Keratinocyte (primary cell): ENCODE data around the gene RAB3IL1. TPM values are rescaled to one million over a fixed set of nuclear protein-coding genes. Genes with fewer than 3 reads are reported as not detected.

ENCODE experiments used
- DNase-seq: peaks from one replicate; pipeline ENCODE4 v3.0.0-alpha.2; 2011; ENCODE audit warnings: low read depth, missing footprints, low spot score
- FAIRE-seq: peaks from 2 replicates; lab custom pipeline; 2011; peaks lifted over from hg19 to GRCh38; lab: Jason Lieb, UNC
- H2AFZ ChIP-seq: 2 replicates; pipeline ENCODE4 v1.6.0; 2012; ENCODE audit warnings: low read length, control low read depth, inconsistent platforms; ENCODE audit not compliant: control insufficient read depth
- H3K27ac ChIP-seq: 2 replicates; pipeline ENCODE4 v1.5.1; 2011; ENCODE audit warnings: low read length; ENCODE audit not compliant: control insufficient read depth, insufficient read depth
- H3K27me3 ChIP-seq: 3 replicates; pipeline ENCODE4 v1.6.0; 2011; ENCODE audit warnings: low read length; ENCODE audit not compliant: control insufficient read depth, insufficient read depth; ENCODE audit errors: extremely low read depth
- H3K36me3 ChIP-seq, 2 experiments: 2 replicates in 1 of 2; 3 replicates in 1 of 2; pipeline ENCODE4 v1.5.1; 2011; ENCODE audit warnings: low read length in 2 of 2, mild to moderate bottlenecking in 1 of 2; ENCODE audit not compliant: control insufficient read depth in 2 of 2, insufficient read depth in 2 of 2; ENCODE audit errors: extremely low read depth in 1 of 2
- H3K4me1 ChIP-seq: 3 replicates; pipeline ENCODE4 v1.5.1; 2011; ENCODE audit warnings: low read length; ENCODE audit not compliant: control insufficient read depth, insufficient read depth; ENCODE audit errors: extremely low read depth
- H3K4me2 ChIP-seq: 3 replicates; pipeline ENCODE4 v1.6.0; 2011; ENCODE audit warnings: low read depth, low read length; ENCODE audit not compliant: control insufficient read depth, insufficient read depth; ENCODE audit errors: extremely low read depth
- H3K4me3 ChIP-seq, 3 experiments: fragments of 200-600 bp in 1 of 3; sonication (generic) in 1 of 3; 2 replicates in 2 of 3; 3 replicates in 1 of 3; pipeline ENCODE4 v1.5.1; 2011 to 2016; ENCODE audit warnings: low read length in 3 of 3, mild to moderate bottlenecking in 3 of 3, control low read depth in 2 of 3, inconsistent platforms in 1 of 3, low read depth in 1 of 3, mixed read lengths in 1 of 3, mixed run types in 1 of 3, moderate library complexity in 1 of 3; ENCODE audit not compliant: control insufficient read depth in 2 of 3, insufficient read depth in 2 of 3; ENCODE audit errors: extremely low read depth in 1 of 3
- H3K79me2 ChIP-seq: 2 replicates; pipeline ENCODE4 v1.6.0; 2012; ENCODE audit warnings: low read length; ENCODE audit not compliant: control insufficient read depth, insufficient read depth
- H3K9ac ChIP-seq: 3 replicates; pipeline ENCODE4 v1.6.0; 2011; ENCODE audit warnings: low read length; ENCODE audit not compliant: control insufficient read depth, insufficient read depth; ENCODE audit errors: extremely low read depth
- H3K9me1 ChIP-seq: 3 replicates; pipeline ENCODE4 v1.6.0; 2011; ENCODE audit warnings: low read length; ENCODE audit not compliant: control insufficient read depth, insufficient read depth; ENCODE audit errors: extremely low read depth
- H3K9me3 ChIP-seq: 2 replicates; pipeline ENCODE4 v1.5.1; 2012; ENCODE audit warnings: low read depth, low read length; ENCODE audit not compliant: control insufficient read depth
- H4K20me1 ChIP-seq: 3 replicates; pipeline ENCODE4 v1.6.0; 2011; ENCODE audit warnings: low read length; ENCODE audit not compliant: control insufficient read depth, insufficient read depth; ENCODE audit errors: extremely low read depth
- CTCF ChIP-seq, 3 experiments: IDR thresholded peaks in 1 of 3; conservative IDR thresholded peaks in 1 of 3; optimal IDR thresholded peaks in 1 of 3; 2 replicates in 2 of 3; 3 replicates in 1 of 3; pipeline versions ENCODE3 to v1.5.1; 2011; ENCODE audit warnings: low read length in 3 of 3, mild to moderate bottlenecking in 3 of 3, moderate library complexity in 2 of 3, control low read depth in 1 of 3, inconsistent platforms in 1 of 3; ENCODE audit not compliant: insufficient read depth in 2 of 3; ENCODE audit errors: extremely low read depth in 1 of 3
- EZH2 ChIP-seq: IDR thresholded peaks from one replicate; pipeline ENCODE4 v1.6.1; 2012; ENCODE audit warnings: inconsistent platforms, mild to moderate bottlenecking, low read length, moderate library complexity
- dilution Hi-C: fragments of 300-500 bp; cut with MboI; formaldehyde crosslinking; loops from one replicate; pipeline ENCODE4 v1.7.0; 2020; ENCODE audit warnings: low sequenced_read_pairs; ENCODE audit not compliant: extremely low pct_ligation_motif_present
- polyA plus RNA-seq, 5 experiments: library from polyadenylated mRNA; depleted of rRNA in 3 of 5; stranded (reverse) in 3 of 5; stranded (forward) in 1 of 5; unstranded in 1 of 5; fragments of >200 nt; gene quantifications; 1 replicate in 1 of 5; 2 replicates in 3 of 5; 3 replicates in 1 of 5; pipeline versions ENCODE4 v1.2.1 to v1.2.3, GENCODE V29; 2011 to 2012; ENCODE audit warnings: missing spikeins in 2 of 5, low read depth in 1 of 5, low replicate concordance in 1 of 5

RAB3IL1 gene
- polyA plus RNA-seq, 1 donor (not counting 4 experiments of a cell fraction or from before 2014, with no cell fraction given) = 0.31 TPM

GRCh38 chr11:61851113-61851899, 66.1 kb downstream of the RAB3IL1 start:
- Histone ChIP-seq H4K20me1 (peaks cover 2% of the 10 kb centered on the region), H3K9ac (no peak overlapping the region), H3K9me3 (no peaks in the 10 kb centered on the region), H3K4me1 (no peaks in the 10 kb centered on the region), H3K4me2 (no peak overlapping the region), H3K79me2 (no peaks in the 10 kb centered on the region), H3K9me1 (no peaks in the 10 kb centered on the region), H3K27me3 (no peaks in the 10 kb centered on the region), H3K36me3 (peaks cover 24 to 51% of the 10 kb centered on the region in 2 experiments), H3K4me3 (no peak overlapping the region), H3K27ac (no peak overlapping the region), H2AFZ (no peak overlapping the region)
- DNase-seq = no peak
- TF ChIP-seq EZH2 (no peak), CTCF (optimal IDR thresholded peaks at IDR 0.05 in 1 of 3, IDR thresholded peaks at IDR 0.05 in 1 of 3, conservative IDR thresholded peaks at IDR 0.05 in 1 of 3; ENCODE audit: extremely low read depth in 1 of 3, insufficient read depth in 2 of 3, low read length in 3 of 3) (no peak)
- FAIRE-seq = no peak
- dilution Hi-C loops = no loop called here

GRCh38 chr11:61850687-61851086, 66.7 kb downstream of the RAB3IL1 start:
- Histone ChIP-seq H3K9ac (no peak overlapping the region), H3K9me3 (no peaks in the 10 kb centered on the region), H3K79me2 (no peaks in the 10 kb centered on the region), H3K36me3 (peaks cover 22 to 56% of the 10 kb centered on the region in 2 experiments), H3K4me1 (no peaks in the 10 kb centered on the region), H4K20me1 (peaks cover 2% of the 10 kb centered on the region), H2AFZ (no peak overlapping the region), H3K4me2 (no peak overlapping the region), H3K27me3 (no peaks in the 10 kb centered on the region), H3K9me1 (no peaks in the 10 kb centered on the region), H3K27ac (no peak overlapping the region), H3K4me3 (no peak overlapping the region)
- dilution Hi-C loops = no loop called here
- FAIRE-seq (no peak), DNase-seq (no peak)
- TF ChIP-seq EZH2 = no peak
- TF ChIP-seq CTCF (optimal IDR thresholded peaks at IDR 0.05 in 1 of 3, IDR thresholded peaks at IDR 0.05 in 1 of 3, conservative IDR thresholded peaks at IDR 0.05 in 1 of 3; ENCODE audit: extremely low read depth in 1 of 3, insufficient read depth in 2 of 3, low read length in 3 of 3) = no peak
